ENCODE results near the gene NINJ2. TPM values are rescaled to one million over a fixed set of nuclear protein-coding genes. Genes with fewer than 3 reads are reported as not detected.

Gene NINJ2
- polyA plus RNA-seq, 1 of the 3 experiments (the other 2 are of a cell fraction), result 0.07 TPM

- no peak for TF ChIP-seq JUND (IDR thresholded peaks at IDR 0.05)
- TF ChIP-seq RCOR1 (IDR thresholded peaks at IDR 0.05; ENCODE audit: low read length), result no peak
- TF ChIP-seq MAX (IDR thresholded peaks at IDR 0.05; ENCODE audit: low read depth), result no peak
These were observed 22.5 kb downstream of the NINJ2 start (continued) for GRCh38 chr12:640773-641172.

DNA sequence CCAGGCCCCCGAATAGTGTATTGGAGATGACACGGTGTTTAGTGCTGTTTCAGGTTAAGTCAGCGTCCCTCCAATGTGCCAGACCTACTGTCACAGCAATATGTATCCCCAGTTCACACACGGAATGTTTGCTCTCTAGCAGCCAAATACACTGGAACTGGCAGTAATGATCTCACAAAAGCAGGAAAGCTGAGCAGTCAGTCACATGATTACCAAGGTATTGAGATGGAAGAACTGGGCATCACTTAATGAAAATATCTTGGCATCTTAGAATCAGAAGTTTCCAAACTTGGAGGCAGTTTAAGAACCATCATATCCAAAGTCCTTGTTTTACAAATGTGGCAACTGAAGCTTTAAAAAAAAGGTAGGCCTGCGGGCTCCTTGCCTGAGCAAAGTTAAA, 23.3 kb downstream of the NINJ2 start:
- no peaks in the 10 kb centered on the region for H3K9me3 ChIP-seq
- WGBS (ENCODE audit: low lambda C conversion rate), result 100% methylated on average over 5 of the region's 5 CpGs
- no peak overlapping the region for H3K27ac ChIP-seq (ENCODE audit: low read depth in 2 of 2, low read length in 1 of 2)
- no peaks in the 10 kb centered on the region for H3K9me2 ChIP-seq
- no peak for DNase-seq
- H3K79me2 ChIP-seq (ENCODE audit: insufficient read depth), result no peaks in the 10 kb centered on the region
- peaks cover 2% of the 10 kb centered on the region for H3F3A ChIP-seq (replicated peaks; ENCODE audit: insufficient read depth)
- CTCF ChIA-PET, result no interaction called here
- H3K4me3 ChIP-seq (ENCODE audit: low read depth in 2 of 2, low read length in 1 of 2), result no peak overlapping the region
- no peak overlapping the region for H2AFZ ChIP-seq (ENCODE audit: low read depth)
- no peak overlapping the region for H3K4me2 ChIP-seq
- no peaks in the 10 kb centered on the region; a peak in 1 of 4 replicates for H3K4me1 ChIP-seq (ENCODE audit: control insufficient read depth in 1 of 2, insufficient read depth in 2 of 2, low read depth in 1 of 2, low read length in 1 of 2)
- POLR2A ChIA-PET, result no interaction called here
- TF ChIP-seq CTCF (IDR thresholded peaks at IDR 0.05), result no peak
- TF ChIP-seq CHD2 (IDR thresholded peaks at IDR 0.05; ENCODE audit: low read length, partially characterized antibody), result no peak
- TF ChIP-seq EP300 (IDR thresholded peaks at IDR 0.05; ENCODE audit: borderline replicate concordance in 1 of 2, low read depth in 1 of 2, low read length in 1 of 2), result no peak
- no peak for TF ChIP-seq SMC3 (IDR thresholded peaks at IDR 0.05; ENCODE audit: low read depth, low read length)
- no peak for TF ChIP-seq ZBTB33 (IDR thresholded peaks at IDR 0.05; ENCODE audit: borderline replicate concordance, low read depth)
- TF ChIP-seq RFX5 (IDR thresholded peaks at IDR 0.05; ENCODE audit: low read length), result no peak
- TF ChIP-seq ELF1 (IDR thresholded peaks at IDR 0.05), result no peak
- TF ChIP-seq YY1 (IDR thresholded peaks at IDR 0.05; ENCODE audit: low read depth), result no peak
- no peak for TF ChIP-seq EZH2phosphoT487 (IDR thresholded peaks at IDR 0.05; ENCODE audit: borderline replicate concordance, low read depth)
- TF ChIP-seq, protein P1, sequence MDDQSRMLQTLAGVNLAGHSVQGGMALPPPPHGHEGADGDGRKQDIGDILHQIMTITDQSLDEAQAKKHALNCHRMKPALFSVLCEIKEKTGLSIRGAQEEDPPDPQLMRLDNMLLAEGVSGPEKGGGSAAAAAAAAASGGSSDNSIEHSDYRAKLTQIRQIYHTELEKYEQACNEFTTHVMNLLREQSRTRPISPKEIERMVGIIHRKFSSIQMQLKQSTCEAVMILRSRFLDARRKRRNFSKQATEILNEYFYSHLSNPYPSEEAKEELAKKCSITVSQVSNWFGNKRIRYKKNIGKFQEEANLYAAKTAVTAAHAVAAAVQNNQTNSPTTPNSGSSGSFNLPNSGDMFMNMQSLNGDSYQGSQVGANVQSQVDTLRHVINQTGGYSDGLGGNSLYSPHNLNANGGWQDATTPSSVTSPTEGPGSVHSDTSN (IDR thresholded peaks at IDR 0.05), result no peak
- TF ChIP-seq NRF1 (IDR thresholded peaks at IDR 0.05; ENCODE audit: low read depth, low read length), result no peak
- TF ChIP-seq FOXM1 (IDR thresholded peaks at IDR 0.05; ENCODE audit: low read depth), result no peak
- no peak for TF ChIP-seq USF1 (IDR thresholded peaks at IDR 0.05; ENCODE audit: borderline replicate concordance, low read depth)
- no peak for TF ChIP-seq REST (IDR thresholded peaks at IDR 0.05; ENCODE audit: low read depth, low read length)
- no peaks in the 10 kb centered on the region for H3K27me3 ChIP-seq (ENCODE audit: insufficient read depth)
- no peaks in the 10 kb centered on the region for H4K20me1 ChIP-seq (ENCODE audit: insufficient read depth)
- H3K9ac ChIP-seq, result no peak overlapping the region
- H3K36me3 ChIP-seq (replicated peaks in 1 of 2; ENCODE audit: control insufficient read depth in 1 of 2, insufficient read depth in 2 of 2, low read length in 1 of 2), result no peaks in the 10 kb centered on the region
